Measurements from ENCODE around the gene ST7. TPM values are rescaled to one million over a fixed set of nuclear protein-coding genes. Genes with fewer than 3 reads are reported as not detected.

Gene ST7
- total RNA-seq, 1 experiment from 2014 or later = 12.9 TPM

- no peaks in the 10 kb centered on the region for H3K27me3 Mint-ChIP-seq (ENCODE audit: low read depth)
- WGBS (ENCODE audit: extremely low coverage, insufficient read length, low lambda C conversion rate) = no CpG with 5 or more reads among the region's 5 CpGs
Observed at GRCh38 chr7:117157241-117158209, 204.2 kb downstream of the ST7 start.

More at GRCh38 chr7:117157241-117158209, 204.2 kb downstream of the ST7 start:
- no peak overlapping the region for H3K14ac ChIP-seq (ENCODE audit: insufficient read depth, low read length)
- no peak overlapping the region for H4K91ac ChIP-seq (ENCODE audit: insufficient read length, low read depth, low read length)
- no peaks in the 10 kb centered on the region for H3K79me1 ChIP-seq (ENCODE audit: insufficient read depth, low read depth, low read length, poor library complexity, severe bottlenecking)
- H3T11ph ChIP-seq (ENCODE audit: low read length) = no peak overlapping the region
- H3K27ac ChIP-seq (ENCODE audit: insufficient read length, low read depth, low read length) = no peak overlapping the region
- no peak overlapping the region for H2BK20ac ChIP-seq (ENCODE audit: low read depth, low read length, poor library complexity, severe bottlenecking)
- no peak overlapping the region for H2BK120ac ChIP-seq (ENCODE audit: low read depth, low read length, poor library complexity, severe bottlenecking)
- H3K4me1 ChIP-seq (ENCODE audit: insufficient read depth, low read length) = peaks cover 8% of the 10 kb centered on the region; the same call in 1 of the 2 replicates
- H3K4me2 ChIP-seq (ENCODE audit: insufficient read depth, insufficient read length, low read length) = no peak overlapping the region
- H4K8ac ChIP-seq (replicated peaks; ENCODE audit: insufficient read length, low read depth, low read length) = no peak overlapping the region
- H3K27me3 ChIP-seq (ENCODE audit: insufficient read depth, low read length) = no peaks in the 10 kb centered on the region
- H2BK12ac ChIP-seq (ENCODE audit: insufficient read length, low read depth, low read length) = no peak overlapping the region
- Mint-ChIP-seq H3K4me1 (no peaks in the 10 kb centered on the region), H3K9me3 (no peaks in the 10 kb centered on the region), H3K36me3 (ENCODE audit: insufficient read depth in 1 of 3, low read depth in 3 of 3) (no peaks in the 10 kb centered on the region), H3K4me3 (no peak overlapping the region), H3K27ac (no peak overlapping the region)
- H3K9me3 ChIP-seq (ENCODE audit: control insufficient read depth, low read depth, low read length) = no peaks in the 10 kb centered on the region
- H3K18ac ChIP-seq (ENCODE audit: insufficient read length, low read depth, low read length) = no peak overlapping the region
- no peak overlapping the region for H3K56ac ChIP-seq (ENCODE audit: insufficient read length, low read depth, low read length)
- no peaks in the 10 kb centered on the region for H4K20me1 ChIP-seq (ENCODE audit: control insufficient read depth, insufficient read depth, insufficient read length)
- no peak overlapping the region for H2BK5ac ChIP-seq (ENCODE audit: insufficient read length, low read length)
- H2AK5ac ChIP-seq (ENCODE audit: insufficient read length, low read length) = no peak overlapping the region
- no peaks in the 10 kb centered on the region for H3K79me2 ChIP-seq (ENCODE audit: insufficient read depth, low read length)
- no peak overlapping the region for H2AFZ ChIP-seq (ENCODE audit: low read length)
- TF ChIP-seq CTCF (conservative IDR thresholded peaks at IDR 0.05) = peak; percentile 26; the same call in 1 of the 3 replicates
- H2BK15ac ChIP-seq (ENCODE audit: low read depth, low read length) = no peak overlapping the region
- H3K23ac ChIP-seq (ENCODE audit: insufficient read length, low read depth, low read length) = no peak overlapping the region
- no peak overlapping the region for H4K5ac ChIP-seq (ENCODE audit: insufficient read length, low read depth, low read length)
- H3K23me2 ChIP-seq (ENCODE audit: insufficient read length, low read depth, low read length, poor library complexity, severe bottlenecking) = no peaks in the 10 kb centered on the region
- no peak for DNase-seq
- H3K4ac ChIP-seq (ENCODE audit: low read depth, low read length) = no peak overlapping the region
- no peak overlapping the region for H3K9ac ChIP-seq (ENCODE audit: extremely low read depth, insufficient read length, low read length)
